RWPE2 (cell line): ENCODE measurements around the gene TMPRSS11A.

ENCODE experiments used
- ATAC-seq: fragments of 200-7000 bp; cut with Tn5 transposase; 3 replicates; pipeline ENCODE4 v1.9.1; 2021; ENCODE audit warnings: low read depth
- DNase-seq: peaks from one replicate; pipeline ENCODE4 v3.0.0-alpha.2; 2020; ENCODE audit warnings: low spot score
- H3K27ac ChIP-seq: fragments of 450-650 bp; 2 replicates; pipeline ENCODE4 v1.5.1; 2017; ENCODE audit warnings: mild to moderate bottlenecking; ENCODE audit not compliant: poor library complexity, severe bottlenecking
- H3K27me3 ChIP-seq: fragments of 250-450 bp; sonication (Bioruptor Pico); 2 replicates; pipeline ENCODE4 v1.5.1; 2021; ENCODE audit warnings: mild to moderate bottlenecking, moderate library complexity; ENCODE audit not compliant: insufficient read depth, poor library complexity, severe bottlenecking
- H3K36me3 ChIP-seq: fragments of 250-450 bp; sonication (Bioruptor Pico); 2 replicates; pipeline ENCODE4 v1.5.1; 2020; ENCODE audit warnings: low read depth, mild to moderate bottlenecking, moderate library complexity
- H3K4me1 ChIP-seq: fragments of 250-450 bp; sonication (Bioruptor Pico); 2 replicates; pipeline ENCODE4 v1.5.1; 2021; ENCODE audit warnings: mild to moderate bottlenecking, moderate library complexity; ENCODE audit not compliant: insufficient read depth, poor library complexity, severe bottlenecking
- H3K4me3 ChIP-seq: fragments of 250-450 bp; sonication (Bioruptor Pico); 2 replicates; pipeline ENCODE4 v1.5.1; 2021; ENCODE audit warnings: mild to moderate bottlenecking, moderate library complexity; ENCODE audit not compliant: severe bottlenecking
- H3K9me3 ChIP-seq: fragments of 250-450 bp; sonication (Bioruptor Pico); 2 replicates; pipeline ENCODE4 v1.5.1; 2021; ENCODE audit warnings: mild to moderate bottlenecking, moderate library complexity; ENCODE audit not compliant: severe bottlenecking
- CTCF ChIP-seq: fragments of 450-650 bp; IDR thresholded peaks from one replicate; pipeline ENCODE4 v1.5.1; 2017; ENCODE audit warnings: mild to moderate bottlenecking, moderate library complexity; ENCODE audit not compliant: poor library complexity, severe bottlenecking

The TMPRSS11A gene

GRCh38 chr4:67899096-67899495 lies 64.2 kb downstream of the TMPRSS11A start:
- no peaks in the 10 kb centered on the region for H3K27me3 ChIP-seq
- no peak for TF ChIP-seq CTCF
- H3K9me3 ChIP-seq: no peaks in the 10 kb centered on the region
- H3K4me3 ChIP-seq: no peak overlapping the region
- no peaks in the 10 kb centered on the region for H3K4me1 ChIP-seq
- H3K27ac ChIP-seq: no peak overlapping the region
- DNase-seq (no peak), ATAC-seq (no peak)
- no peaks in the 10 kb centered on the region for H3K36me3 ChIP-seq

DNA sequence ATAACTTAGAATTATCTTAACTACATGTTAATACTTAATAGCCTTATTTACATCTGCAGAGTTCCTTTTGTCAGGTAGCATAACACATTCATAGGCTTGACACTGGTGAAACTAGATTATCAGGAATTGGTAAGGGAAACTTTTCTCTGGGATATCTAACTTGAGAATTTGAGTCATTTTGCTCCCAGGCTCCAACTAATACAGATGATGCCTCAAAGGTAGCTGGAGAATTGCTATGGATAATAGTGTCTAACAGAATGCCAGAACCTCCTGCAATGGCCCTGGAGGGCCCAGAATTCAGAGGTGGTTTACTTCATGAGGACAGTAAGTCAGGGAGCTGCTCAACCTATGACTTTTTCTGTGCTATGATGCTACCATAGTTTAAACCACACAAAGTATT lies 65.6 kb downstream of the TMPRSS11A start:
- Histone ChIP-seq H3K27me3 (no peaks in the 10 kb centered on the region), H3K4me3 (no peak overlapping the region), H3K4me1 (no peaks in the 10 kb centered on the region), H3K36me3 (no peaks in the 10 kb centered on the region), H3K27ac (no peak overlapping the region), H3K9me3 (no peaks in the 10 kb centered on the region)
- no peak for DNase-seq
- no peak for TF ChIP-seq CTCF
- no peak for ATAC-seq

GRCh38 chr4:67896421-67897065 lies 66.8 kb downstream of the TMPRSS11A start:
- Histone ChIP-seq H3K9me3 (no peaks in the 10 kb centered on the region), H3K4me1 (peaks cover 6% of the 10 kb centered on the region), H3K4me3 (no peak overlapping the region), H3K36me3 (no peaks in the 10 kb centered on the region), H3K27me3 (no peaks in the 10 kb centered on the region), H3K27ac (no peak overlapping the region)
- no peak for TF ChIP-seq CTCF
- DNase-seq (no peak), ATAC-seq (no peak)

DNA sequence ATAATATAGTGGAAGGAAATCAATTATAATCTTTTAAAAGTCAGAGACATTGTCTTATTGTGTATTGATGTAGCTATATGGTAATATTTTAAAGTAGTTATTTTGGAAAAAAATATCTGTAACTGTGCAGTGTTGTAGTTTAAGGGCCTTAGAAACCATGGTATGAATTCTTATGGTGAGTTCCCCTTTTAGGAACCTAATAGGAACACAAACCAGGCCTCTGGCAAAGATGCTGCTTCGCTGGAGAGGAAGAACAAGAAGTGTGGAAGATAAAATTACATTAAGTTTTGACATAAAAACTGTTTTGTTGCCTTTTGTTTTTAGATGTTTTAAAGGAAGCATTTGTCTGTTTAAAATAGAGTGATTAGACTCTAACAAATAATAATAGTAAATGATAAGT lies 68.6 kb downstream of the TMPRSS11A start:
- H3K4me1 ChIP-seq: peaks cover 6% of the 10 kb centered on the region
- no peaks in the 10 kb centered on the region for H3K36me3 ChIP-seq
- ATAC-seq (no peak), DNase-seq (no peak)
- no peak overlapping the region for H3K27ac ChIP-seq
- no peaks in the 10 kb centered on the region for H3K27me3 ChIP-seq
- H3K9me3 ChIP-seq: no peaks in the 10 kb centered on the region
- H3K4me3 ChIP-seq: no peak overlapping the region
- TF ChIP-seq CTCF: no peak

- Histone ChIP-seq H3K4me1 (peaks cover 6% of the 10 kb centered on the region), H3K27me3 (no peaks in the 10 kb centered on the region), H3K4me3 (no peak overlapping the region), H3K9me3 (no peaks in the 10 kb centered on the region), H3K27ac (no peak overlapping the region), H3K36me3 (no peaks in the 10 kb centered on the region)
- ATAC-seq: no peak
- no peak for TF ChIP-seq CTCF
- DNase-seq: no peak
Measured at GRCh38 chr4:67892905-67893304, 70.4 kb downstream of the TMPRSS11A start.
